ENCODE measurements around the gene MRTFA.

DNA sequence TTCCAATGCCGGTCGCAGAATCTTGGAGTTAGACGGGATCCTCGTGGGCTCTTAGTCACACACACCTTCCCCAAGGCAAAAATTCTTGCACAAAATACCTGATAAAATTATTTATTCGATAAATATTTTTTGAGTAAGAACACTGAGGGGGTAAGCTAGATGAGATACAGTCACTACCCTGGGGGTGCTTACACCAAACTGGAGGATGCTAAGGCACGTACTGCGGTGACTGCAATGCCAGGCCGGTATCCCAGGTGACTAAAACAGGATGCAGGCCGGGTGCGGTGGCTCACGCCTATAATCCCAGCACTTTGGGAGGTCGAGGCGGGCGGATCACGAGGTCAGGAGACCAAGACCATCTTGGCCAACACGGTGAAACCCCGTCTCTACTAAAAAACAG is 1.7 kb upstream of the MRTFA start:
- TF ChIP-seq POLR2A (IDR thresholded peaks at IDR 0.05), result no peak
- TF ChIP-seq, protein P1, sequence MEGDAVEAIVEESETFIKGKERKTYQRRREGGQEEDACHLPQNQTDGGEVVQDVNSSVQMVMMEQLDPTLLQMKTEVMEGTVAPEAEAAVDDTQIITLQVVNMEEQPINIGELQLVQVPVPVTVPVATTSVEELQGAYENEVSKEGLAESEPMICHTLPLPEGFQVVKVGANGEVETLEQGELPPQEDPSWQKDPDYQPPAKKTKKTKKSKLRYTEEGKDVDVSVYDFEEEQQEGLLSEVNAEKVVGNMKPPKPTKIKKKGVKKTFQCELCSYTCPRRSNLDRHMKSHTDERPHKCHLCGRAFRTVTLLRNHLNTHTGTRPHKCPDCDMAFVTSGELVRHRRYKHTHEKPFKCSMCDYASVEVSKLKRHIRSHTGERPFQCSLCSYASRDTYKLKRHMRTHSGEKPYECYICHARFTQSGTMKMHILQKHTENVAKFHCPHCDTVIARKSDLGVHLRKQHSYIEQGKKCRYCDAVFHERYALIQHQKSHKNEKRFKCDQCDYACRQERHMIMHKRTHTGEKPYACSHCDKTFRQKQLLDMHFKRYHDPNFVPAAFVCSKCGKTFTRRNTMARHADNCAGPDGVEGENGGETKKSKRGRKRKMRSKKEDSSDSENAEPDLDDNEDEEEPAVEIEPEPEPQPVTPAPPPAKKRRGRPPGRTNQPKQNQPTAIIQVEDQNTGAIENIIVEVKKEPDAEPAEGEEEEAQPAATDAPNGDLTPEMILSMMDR (IDR thresholded peaks at IDR 0.05), result no peak
- no peak for TF ChIP-seq EP300 (IDR thresholded peaks at IDR 0.05)
- no peak for TF ChIP-seq POLR2AphosphoS5 (IDR thresholded peaks at IDR 0.05)
